Ovary (tissue), 3 donors: ENCODE data around the gene TAOK3.

Experiments
- CTCF ChIP-seq, 3 donors: fragments of 450-650 bp in 2 of 3; fragments of 200-600 bp in 1 of 3; IDR thresholded peaks; one replicate each; pipeline versions ENCODE4 v1.5.1 to v1.8.0; 2016 to 2022; ENCODE audit warnings: antibody characterized with exemption in 3 of 3, mild to moderate bottlenecking in 1 of 3
- EP300 ChIP-seq: sonication (generic); formaldehyde crosslinking; IDR thresholded peaks from one replicate; pipeline ENCODE4 v1.6.1; 2017; ENCODE audit warnings: antibody characterized with exemption
- POLR2A ChIP-seq: fragments of 450-650 bp; IDR thresholded peaks from one replicate; pipeline ENCODE4 v1.6.1; 2017; ENCODE audit warnings: antibody characterized with exemption, mild to moderate bottlenecking, moderate library complexity
- donor health status: DM: no; HTN: no; CAD: no.

GRCh38 chr12:118160536-118160935, 212.2 kb downstream of the TAOK3 start:
- TF ChIP-seq CTCF (IDR thresholded peaks at IDR 0.05) (no peak), POLR2A (no peak), EP300 (no peak)
